HEK293 (cell line): ENCODE measurements around the gene ANKRD6.

Source experiments
- CTCF ChIP-seq: fragments of 450-650 bp; formaldehyde crosslinking; IDR thresholded peaks from 2 replicates; pipeline ENCODE4 v1.5.1; 2016; ENCODE audit warnings: missing biosample characterization, missing genetic modification characterization
- PRDM2 ChIP-seq: fragments of 450-650 bp; formaldehyde crosslinking; IDR thresholded peaks from 2 replicates; pipeline ENCODE4 v1.5.1; 2016; ENCODE audit warnings: missing biosample characterization, missing genetic modification characterization, borderline replicate concordance
- ZNF274 ChIP-seq, 2 experiments: fragments of 200-500 bp in 1 of 2; fragments of 450-650 bp in 1 of 2; sonication (Bioruptor generic) in 1 of 2; formaldehyde crosslinking in 1 of 2; IDR thresholded peaks; 2 replicates each; pipeline versions ENCODE4 v1.5.1 to v1.6.1; 2014 to 2016; ENCODE audit warnings: borderline replicate concordance in 1 of 2, inconsistent platforms in 1 of 2, low read length in 1 of 2, missing biosample characterization in 1 of 2, missing genetic modification characterization in 1 of 2
- ZNF311 ChIP-seq: fragments of 450-650 bp; formaldehyde crosslinking; IDR thresholded peaks from 2 replicates; pipeline ENCODE4 v1.5.1; 2017; ENCODE audit warnings: missing biosample characterization, missing genetic modification characterization, borderline replicate concordance
- ZNF560 ChIP-seq: fragments of 450-650 bp; formaldehyde crosslinking; IDR thresholded peaks from 2 replicates; pipeline ENCODE4 v1.5.1; 2017; ENCODE audit warnings: missing biosample characterization, missing genetic modification characterization, borderline replicate concordance
- ZNF626 ChIP-seq: fragments of 450-650 bp; sonication (Bioruptor Pico); formaldehyde crosslinking; IDR thresholded peaks from 2 replicates; pipeline ENCODE4 v1.5.1; 2018; ENCODE audit warnings: missing biosample characterization, missing genetic modification characterization, inconsistent platforms
- ZNF629 ChIP-seq: fragments of 450-650 bp; formaldehyde crosslinking; IDR thresholded peaks from 2 replicates; pipeline ENCODE4 v1.5.1; 2017; ENCODE audit warnings: missing biosample characterization, missing genetic modification characterization
- TF ChIP-seq, protein P1 (sequence below): fragments of 450-650 bp; formaldehyde crosslinking; IDR thresholded peaks from 2 replicates; pipeline ENCODE4 v1.5.1; 2016; ENCODE audit warnings: missing biosample characterization, missing genetic modification characterization
- TF ChIP-seq, protein P2 (sequence below): fragments of 450-650 bp; formaldehyde crosslinking; IDR thresholded peaks from 2 replicates; pipeline ENCODE4 v1.5.1; 2016; ENCODE audit warnings: missing biosample characterization, missing genetic modification characterization
- TF ChIP-seq, protein P3 (sequence below): fragments of 450-650 bp; formaldehyde crosslinking; IDR thresholded peaks from 2 replicates; pipeline ENCODE4 v1.5.1; 2016; ENCODE audit warnings: missing biosample characterization, missing genetic modification characterization

GRCh38 chr6:89518352-89519055, 85.6 kb downstream of the ANKRD6 start:
- TF ChIP-seq CTCF (tag by site-specific recombination): no peak
- no peak for TF ChIP-seq ZNF274 (IDR thresholded peaks at IDR 0.05; ENCODE audit: low read length)
- no peak for TF ChIP-seq ZNF274 (tag by site-specific recombination; IDR thresholded peaks at IDR 0.05; ENCODE audit: borderline replicate concordance)
- TF ChIP-seq, protein P1, sequence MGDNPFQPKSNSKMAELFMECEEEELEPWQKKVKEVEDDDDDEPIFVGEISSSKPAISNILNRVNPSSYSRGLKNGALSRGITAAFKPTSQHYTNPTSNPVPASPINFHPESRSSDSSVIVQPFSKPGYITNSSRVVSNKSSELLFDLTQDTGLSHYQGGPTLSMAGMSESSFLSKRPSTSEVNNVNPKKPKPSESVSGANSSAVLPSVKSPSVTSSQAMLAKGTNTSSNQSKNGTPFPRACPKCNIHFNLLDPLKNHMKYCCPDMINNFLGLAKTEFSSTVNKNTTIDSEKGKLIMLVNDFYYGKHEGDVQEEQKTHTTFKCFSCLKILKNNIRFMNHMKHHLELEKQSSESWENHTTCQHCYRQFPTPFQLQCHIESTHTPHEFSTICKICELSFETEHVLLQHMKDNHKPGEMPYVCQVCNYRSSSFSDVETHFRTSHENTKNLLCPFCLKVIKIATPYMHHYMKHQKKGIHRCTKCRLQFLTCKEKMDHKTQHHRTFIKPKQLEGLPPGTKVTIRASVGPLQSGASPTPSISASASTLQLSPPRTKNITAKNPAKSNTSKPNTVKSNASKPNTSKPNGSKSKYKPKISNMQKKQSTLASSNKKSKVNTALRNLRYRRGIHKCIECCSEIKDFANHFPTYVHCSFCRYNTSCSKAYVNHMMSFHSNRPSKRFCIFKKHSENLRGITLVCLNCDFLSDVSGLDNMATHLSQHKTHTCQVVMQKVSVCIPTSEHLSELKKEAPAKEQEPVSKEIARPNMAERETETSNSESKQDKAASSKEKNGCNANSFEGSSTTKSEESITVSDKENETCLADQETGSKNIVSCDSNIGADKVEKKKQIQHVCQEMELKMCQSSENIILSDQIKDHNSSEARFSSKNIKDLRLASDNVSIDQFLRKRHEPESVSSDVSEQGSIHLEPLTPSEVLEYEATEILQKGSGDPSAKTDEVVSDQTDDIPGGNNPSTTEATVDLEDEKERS (tag by site-specific recombination): no peak
- TF ChIP-seq, protein P2, sequence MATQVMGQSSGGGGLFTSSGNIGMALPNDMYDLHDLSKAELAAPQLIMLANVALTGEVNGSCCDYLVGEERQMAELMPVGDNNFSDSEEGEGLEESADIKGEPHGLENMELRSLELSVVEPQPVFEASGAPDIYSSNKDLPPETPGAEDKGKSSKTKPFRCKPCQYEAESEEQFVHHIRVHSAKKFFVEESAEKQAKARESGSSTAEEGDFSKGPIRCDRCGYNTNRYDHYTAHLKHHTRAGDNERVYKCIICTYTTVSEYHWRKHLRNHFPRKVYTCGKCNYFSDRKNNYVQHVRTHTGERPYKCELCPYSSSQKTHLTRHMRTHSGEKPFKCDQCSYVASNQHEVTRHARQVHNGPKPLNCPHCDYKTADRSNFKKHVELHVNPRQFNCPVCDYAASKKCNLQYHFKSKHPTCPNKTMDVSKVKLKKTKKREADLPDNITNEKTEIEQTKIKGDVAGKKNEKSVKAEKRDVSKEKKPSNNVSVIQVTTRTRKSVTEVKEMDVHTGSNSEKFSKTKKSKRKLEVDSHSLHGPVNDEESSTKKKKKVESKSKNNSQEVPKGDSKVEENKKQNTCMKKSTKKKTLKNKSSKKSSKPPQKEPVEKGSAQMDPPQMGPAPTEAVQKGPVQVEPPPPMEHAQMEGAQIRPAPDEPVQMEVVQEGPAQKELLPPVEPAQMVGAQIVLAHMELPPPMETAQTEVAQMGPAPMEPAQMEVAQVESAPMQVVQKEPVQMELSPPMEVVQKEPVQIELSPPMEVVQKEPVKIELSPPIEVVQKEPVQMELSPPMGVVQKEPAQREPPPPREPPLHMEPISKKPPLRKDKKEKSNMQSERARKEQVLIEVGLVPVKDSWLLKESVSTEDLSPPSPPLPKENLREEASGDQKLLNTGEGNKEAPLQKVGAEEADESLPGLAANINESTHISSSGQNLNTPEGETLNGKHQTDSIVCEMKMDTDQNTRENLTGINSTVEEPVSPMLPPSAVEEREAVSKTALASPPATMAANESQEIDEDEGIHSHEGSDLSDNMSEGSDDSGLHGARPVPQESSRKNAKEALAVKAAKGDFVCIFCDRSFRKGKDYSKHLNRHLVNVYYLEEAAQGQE (tag by site-specific recombination): no peak
- TF ChIP-seq ZNF626: no peak
- TF ChIP-seq ZNF629 (tag by site-specific recombination): no peak
- no peak for TF ChIP-seq PRDM2 (tag by site-specific recombination)
- TF ChIP-seq, protein P3, sequence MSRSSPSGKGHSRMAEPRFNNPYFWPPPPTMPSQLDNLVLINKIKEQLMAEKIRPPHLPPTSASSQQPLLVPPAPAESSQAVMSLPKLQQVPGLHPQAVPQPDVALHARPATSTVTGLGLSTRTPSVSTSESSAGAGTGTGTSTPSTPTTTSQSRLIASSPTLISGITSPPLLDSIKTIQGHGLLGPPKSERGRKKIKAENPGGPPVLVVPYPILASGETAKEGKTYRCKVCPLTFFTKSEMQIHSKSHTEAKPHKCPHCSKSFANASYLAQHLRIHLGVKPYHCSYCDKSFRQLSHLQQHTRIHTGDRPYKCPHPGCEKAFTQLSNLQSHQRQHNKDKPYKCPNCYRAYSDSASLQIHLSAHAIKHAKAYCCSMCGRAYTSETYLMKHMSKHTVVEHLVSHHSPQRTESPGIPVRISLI (tag by site-specific recombination): no peak
- no peak for TF ChIP-seq ZNF311 (tag by site-specific recombination)
- no peak for TF ChIP-seq ZNF560 (tag by site-specific recombination)
